Frontal cortex (tissue), 4 donors: Measurements from ENCODE around the gene PTPRN2. TPM values are rescaled to one million over a fixed set of nuclear protein-coding genes. Genes with fewer than 3 reads are reported as not detected.
"Not testable (repeated sequence)": the region's sequence is repeated elsewhere in the genome, so short reads cannot be mapped to it uniquely, and the experiment has no call there.

Experiments
- DNase-seq, 2 donors: peaks; one replicate each; pipeline ENCODE4 v3.0.0; 2012; ENCODE audit warnings: low spot score in 2 of 2
- FAIRE-seq: peaks from 2 replicates; lab custom pipeline; 2012; peaks lifted over from hg19 to GRCh38; lab: Jason Lieb, UNC
- total RNA-seq: library from RNA; depleted of rRNA; stranded (reverse); fragments of >200 nt; gene quantifications from one replicate; pipeline ENCODE4 v1.2.3, GENCODE V29; 2014
- donor health status: control.
- donor health status: control.
- donor health status: control.

PTPRN2 gene
- total RNA-seq, 1 donor from 2014 or later: 52.2 TPM

GRCh38 chr7:158309868-158310763, 277.5 kb downstream of the PTPRN2 start:
- no peak for DNase-seq
- no peak for FAIRE-seq

GRCh38 chr7:158308001-158308400, 279.6 kb downstream of the PTPRN2 start:
- DNase-seq: no peak
- FAIRE-seq: no peak

- not testable (repeated sequence) for DNase-seq, FAIRE-seq
Observed at GRCh38 chr7:158304072-158304471, 283.6 kb downstream of the PTPRN2 start.

- DNase-seq (no peak), FAIRE-seq (no peak)
Observed at GRCh38 chr7:158303121-158303520, 284.5 kb downstream of the PTPRN2 start.

- no peak for FAIRE-seq
Observed at GRCh38 chr7:158302274-158303070, 285.2 kb downstream of the PTPRN2 start.

GRCh38 chr7:158301207-158301606, 286.4 kb downstream of the PTPRN2 start:
- no peak for FAIRE-seq

More at GRCh38 chr7:158302274-158303070, 285.2 kb downstream of the PTPRN2 start:
- no peak for DNase-seq

GRCh38 chr7:158300427-158300826, 287.2 kb downstream of the PTPRN2 start:
- no peak for DNase-seq
- no peak for FAIRE-seq

More at GRCh38 chr7:158301207-158301606, 286.4 kb downstream of the PTPRN2 start:
- DNase-seq: no peak

- FAIRE-seq (no peak), DNase-seq (no peak)
Observed at GRCh38 chr7:158299607-158300006, 288.0 kb downstream of the PTPRN2 start.

- FAIRE-seq (no peak), DNase-seq (no peak)
Observed at GRCh38 chr7:158296798-158297104, 290.9 kb downstream of the PTPRN2 start.

- DNase-seq (no peak), FAIRE-seq (no peak)
Observed at GRCh38 chr7:158295966-158296797, 291.4 kb downstream of the PTPRN2 start.

- not testable (repeated sequence) for DNase-seq, FAIRE-seq
Observed at GRCh38 chr7:158294468-158295215, 293.0 kb downstream of the PTPRN2 start.

GRCh38 chr7:158292948-158293347, 294.7 kb downstream of the PTPRN2 start:
- DNase-seq (no peak), FAIRE-seq (no peak)

GRCh38 chr7:158291998-158292397, 295.6 kb downstream of the PTPRN2 start:
- FAIRE-seq (no peak), DNase-seq (no peak)

GRCh38 chr7:158289761-158290523, 297.7 kb downstream of the PTPRN2 start:
- FAIRE-seq (no peak), DNase-seq (no peak)

GRCh38 chr7:158289231-158289630, 298.4 kb downstream of the PTPRN2 start:
- no peak for DNase-seq
- no peak for FAIRE-seq

GRCh38 chr7:158286210-158286609, 301.4 kb downstream of the PTPRN2 start:
- DNase-seq: no peak
- no peak for FAIRE-seq

GRCh38 chr7:158285383-158285770, 302.2 kb downstream of the PTPRN2 start:
- DNase-seq: no peak
- no peak for FAIRE-seq

- FAIRE-seq: no peak
- DNase-seq: no peak
Observed at GRCh38 chr7:158284617-158285382, 302.8 kb downstream of the PTPRN2 start.
